Neural cell (in vitro differentiated cells): ENCODE measurements around the gene LMF2.

Experiments used
- EP300 ChIP-seq: fragments of 450-650 bp; conservative IDR thresholded peaks from 2 replicates; pipeline ENCODE4 v1.6.1; 2014; ENCODE audit warnings: antibody characterized with exemption, mild to moderate bottlenecking, moderate library complexity; ENCODE audit not compliant: poor library complexity, severe bottlenecking
- EZH2 ChIP-seq: fragments of 200-600, 300-800 bp; shearing (Covaris generic), sonication (generic); IDR thresholded peaks from 2 replicates; pipeline ENCODE4 v1.6.1; 2014; ENCODE audit warnings: antibody characterized with exemption, low read length, borderline replicate concordance, mild to moderate bottlenecking; ENCODE audit not compliant: insufficient read depth, poor library complexity, severe bottlenecking
- MXI1 ChIP-seq: fragments of 450-650 bp; conservative IDR thresholded peaks from 2 replicates; pipeline ENCODE4 v1.6.1; 2014; ENCODE audit warnings: antibody characterized with exemption, mild to moderate bottlenecking; ENCODE audit not compliant: poor library complexity, severe bottlenecking
- POLR2AphosphoS5 ChIP-seq: IDR thresholded peaks from 2 replicates; pipeline ENCODE4 v1.6.1; 2012
- RAD21 ChIP-seq: fragments of 450-650 bp; conservative IDR thresholded peaks from 2 replicates; pipeline ENCODE4 v1.6.1; 2014; ENCODE audit warnings: antibody characterized with exemption, mild to moderate bottlenecking, moderate library complexity
- SMC3 ChIP-seq: fragments of 450-650 bp; conservative IDR thresholded peaks from 2 replicates; pipeline ENCODE4 v1.6.1; 2014; ENCODE audit warnings: antibody characterized with exemption, mild to moderate bottlenecking, moderate library complexity; ENCODE audit not compliant: poor library complexity
- TAF1 ChIP-seq: IDR thresholded peaks from 2 replicates; pipeline ENCODE4 v1.6.1; 2012; ENCODE audit warnings: low read depth
- TF ChIP-seq, protein P1 (sequence below): fragments of 450-650 bp; IDR thresholded peaks from 2 replicates; pipeline ENCODE4 v1.5.1; 2014; ENCODE audit warnings: antibody characterized with exemption, mild to moderate bottlenecking, moderate library complexity; ENCODE audit not compliant: poor library complexity, severe bottlenecking
- TF ChIP-seq, protein P2 (sequence below): IDR thresholded peaks from 2 replicates; pipeline ENCODE4 v1.6.1; 2012; ENCODE audit warnings: borderline replicate concordance

DNA sequence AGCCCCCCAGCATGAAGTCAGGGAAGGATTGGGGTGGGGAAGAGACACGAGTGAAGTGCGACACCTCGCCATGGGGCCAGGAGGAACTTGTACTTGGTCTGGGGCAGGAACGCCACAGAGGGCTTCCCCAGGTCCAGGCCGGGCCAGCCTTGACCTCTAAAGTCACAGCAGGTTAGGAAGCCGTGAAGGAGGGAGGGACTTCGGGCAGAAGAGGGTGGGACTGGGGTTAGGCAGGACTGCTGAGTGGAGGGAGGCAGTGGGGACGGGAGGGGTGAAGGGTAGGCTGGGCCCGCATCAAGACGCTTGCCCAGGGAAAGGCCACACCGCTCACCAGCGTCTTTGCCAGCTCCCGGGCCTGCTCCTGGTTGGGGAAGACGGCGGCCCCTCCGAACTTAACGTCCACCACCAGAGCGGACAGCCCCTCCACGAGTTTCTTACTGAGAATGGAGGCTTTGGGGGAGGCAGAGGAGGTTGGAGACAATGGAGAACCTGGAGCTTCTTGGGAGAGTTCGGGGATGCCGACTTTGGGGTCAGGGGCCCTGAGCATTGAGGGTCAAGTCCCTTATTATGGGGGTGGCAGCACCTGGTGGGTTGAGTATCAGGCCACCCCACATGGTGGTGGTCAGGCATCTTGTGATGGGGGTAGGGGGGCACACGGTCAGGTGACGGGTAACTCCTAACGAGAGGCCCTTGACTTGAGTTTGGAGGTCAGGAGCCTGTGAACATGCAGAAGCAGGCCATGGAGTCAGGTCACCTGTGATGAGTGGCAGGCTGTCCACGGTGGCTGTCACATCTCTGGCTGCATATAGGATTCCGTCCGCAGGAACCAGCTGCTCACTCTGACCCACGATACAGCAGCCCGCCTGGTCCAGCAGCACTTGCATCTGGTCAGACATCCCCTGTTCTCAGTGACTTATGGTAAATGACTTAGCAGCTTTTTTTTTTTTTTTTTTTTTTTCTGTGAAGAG lies 19.6 kb upstream of the LMF2 start:
- TF ChIP-seq, protein P1, sequence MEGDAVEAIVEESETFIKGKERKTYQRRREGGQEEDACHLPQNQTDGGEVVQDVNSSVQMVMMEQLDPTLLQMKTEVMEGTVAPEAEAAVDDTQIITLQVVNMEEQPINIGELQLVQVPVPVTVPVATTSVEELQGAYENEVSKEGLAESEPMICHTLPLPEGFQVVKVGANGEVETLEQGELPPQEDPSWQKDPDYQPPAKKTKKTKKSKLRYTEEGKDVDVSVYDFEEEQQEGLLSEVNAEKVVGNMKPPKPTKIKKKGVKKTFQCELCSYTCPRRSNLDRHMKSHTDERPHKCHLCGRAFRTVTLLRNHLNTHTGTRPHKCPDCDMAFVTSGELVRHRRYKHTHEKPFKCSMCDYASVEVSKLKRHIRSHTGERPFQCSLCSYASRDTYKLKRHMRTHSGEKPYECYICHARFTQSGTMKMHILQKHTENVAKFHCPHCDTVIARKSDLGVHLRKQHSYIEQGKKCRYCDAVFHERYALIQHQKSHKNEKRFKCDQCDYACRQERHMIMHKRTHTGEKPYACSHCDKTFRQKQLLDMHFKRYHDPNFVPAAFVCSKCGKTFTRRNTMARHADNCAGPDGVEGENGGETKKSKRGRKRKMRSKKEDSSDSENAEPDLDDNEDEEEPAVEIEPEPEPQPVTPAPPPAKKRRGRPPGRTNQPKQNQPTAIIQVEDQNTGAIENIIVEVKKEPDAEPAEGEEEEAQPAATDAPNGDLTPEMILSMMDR, result no peak
- TF ChIP-seq EP300, result no peak
- TF ChIP-seq, protein P2, sequence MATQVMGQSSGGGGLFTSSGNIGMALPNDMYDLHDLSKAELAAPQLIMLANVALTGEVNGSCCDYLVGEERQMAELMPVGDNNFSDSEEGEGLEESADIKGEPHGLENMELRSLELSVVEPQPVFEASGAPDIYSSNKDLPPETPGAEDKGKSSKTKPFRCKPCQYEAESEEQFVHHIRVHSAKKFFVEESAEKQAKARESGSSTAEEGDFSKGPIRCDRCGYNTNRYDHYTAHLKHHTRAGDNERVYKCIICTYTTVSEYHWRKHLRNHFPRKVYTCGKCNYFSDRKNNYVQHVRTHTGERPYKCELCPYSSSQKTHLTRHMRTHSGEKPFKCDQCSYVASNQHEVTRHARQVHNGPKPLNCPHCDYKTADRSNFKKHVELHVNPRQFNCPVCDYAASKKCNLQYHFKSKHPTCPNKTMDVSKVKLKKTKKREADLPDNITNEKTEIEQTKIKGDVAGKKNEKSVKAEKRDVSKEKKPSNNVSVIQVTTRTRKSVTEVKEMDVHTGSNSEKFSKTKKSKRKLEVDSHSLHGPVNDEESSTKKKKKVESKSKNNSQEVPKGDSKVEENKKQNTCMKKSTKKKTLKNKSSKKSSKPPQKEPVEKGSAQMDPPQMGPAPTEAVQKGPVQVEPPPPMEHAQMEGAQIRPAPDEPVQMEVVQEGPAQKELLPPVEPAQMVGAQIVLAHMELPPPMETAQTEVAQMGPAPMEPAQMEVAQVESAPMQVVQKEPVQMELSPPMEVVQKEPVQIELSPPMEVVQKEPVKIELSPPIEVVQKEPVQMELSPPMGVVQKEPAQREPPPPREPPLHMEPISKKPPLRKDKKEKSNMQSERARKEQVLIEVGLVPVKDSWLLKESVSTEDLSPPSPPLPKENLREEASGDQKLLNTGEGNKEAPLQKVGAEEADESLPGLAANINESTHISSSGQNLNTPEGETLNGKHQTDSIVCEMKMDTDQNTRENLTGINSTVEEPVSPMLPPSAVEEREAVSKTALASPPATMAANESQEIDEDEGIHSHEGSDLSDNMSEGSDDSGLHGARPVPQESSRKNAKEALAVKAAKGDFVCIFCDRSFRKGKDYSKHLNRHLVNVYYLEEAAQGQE, result no peak
- TF ChIP-seq EZH2, result no peak
- no peak for TF ChIP-seq POLR2AphosphoS5
- no peak for TF ChIP-seq MXI1
- no peak for TF ChIP-seq RAD21
- no peak for TF ChIP-seq TAF1
- TF ChIP-seq SMC3, result no peak
